H1 (cell line): Measurements from ENCODE around the gene CADM1. TPM values are rescaled to one million over a fixed set of nuclear protein-coding genes. Genes with fewer than 3 reads are reported as not detected.

Experiments used
- ASH2L ChIP-seq: fragments of 200-600, 300-600 bp; sonication (generic); IDR thresholded peaks from one replicate; pipeline ENCODE4 v1.7.1; 2017; ENCODE audit warnings: low read length
- RNF2 ChIP-seq: fragments of 200-900, 300-1000 bp; sonication (generic); IDR thresholded peaks from 2 replicates; pipeline ENCODE4 v1.7.1; 2016; ENCODE audit warnings: borderline replicate concordance, low read depth, mild to moderate bottlenecking, antibody characterized with exemption, low read length; ENCODE audit not compliant: poor library complexity, severe bottlenecking; ENCODE audit errors: missing control alignments
- SIN3A ChIP-seq, 2 experiments: IDR thresholded peaks in 1 of 2; conservative IDR thresholded peaks in 1 of 2; 2 replicates each; pipeline ENCODE4 v1.6.1; 2011 to 2012; ENCODE audit warnings: low read length in 2 of 2, improper control_type of control experiment in 1 of 2, low read depth in 1 of 2, mild to moderate bottlenecking in 1 of 2
- polyA plus RNA-seq, 7 experiments: library from polyadenylated mRNA; depleted of rRNA in 3 of 7; stranded (reverse) in 5 of 7; unstranded in 2 of 7; fragments of >200 nt in 5 of 7; fragments of 200-250 nt in 2 of 7; gene quantifications; 1 replicate in 5 of 7; 2 replicates in 1 of 7; 4 replicates in 1 of 7; pipeline versions ENCODE4 v1.2.1 to v1.2.3, GENCODE V29; 2011 to 2013; ENCODE audit warnings: missing spikeins in 2 of 7, mixed read lengths in 2 of 7
- total RNA-seq: library from RNA; stranded (reverse); fragmentation: NEBNext Ultra II Directional; extraction: Animal tissue kit (Norgen Biotek cat#: 25700); gene quantifications from 2 replicates; pipeline ENCODE4 v1.2.1, GENCODE V29; 2021

The CADM1 gene
- total and polyA plus RNA-seq, 2 of the 8 experiments (the other 6 are each of a cell fraction or from before 2014, with no cell fraction given) = 8.3 to 25.3 TPM

- no peak for TF ChIP-seq SIN3A (conservative IDR thresholded peaks at IDR 0.05 in 1 of 2, IDR thresholded peaks at IDR 0.05 in 1 of 2; ENCODE audit: low read depth in 1 of 2, low read length in 2 of 2)
- TF ChIP-seq ASH2L = no peak
- TF ChIP-seq RNF2 = no peak
Observed at GRCh38 chr11:115470928-115471327, 33.3 kb downstream of the CADM1 start (continued).
